GM20431 (cell line): Measurements from ENCODE around the gene CPM.

Experiments used
- in situ Hi-C: fragments of 300-500 bp; cut with MseI, MboI; formaldehyde crosslinking; loops from one replicate; pipeline ENCODE4 v1.15.0; 2020; ENCODE audit warnings: low sequenced_read_pairs; ENCODE audit not compliant: unreplicated experiment

Gene CPM

GRCh38 chr12:68932961-68933893 is at the start of gene CPM:
CPM (minus strand) TSS chr12:68933171; CDS start chr12:68932837, 334 bp downstream.
- in situ Hi-C loops = no loop called here

DNA sequence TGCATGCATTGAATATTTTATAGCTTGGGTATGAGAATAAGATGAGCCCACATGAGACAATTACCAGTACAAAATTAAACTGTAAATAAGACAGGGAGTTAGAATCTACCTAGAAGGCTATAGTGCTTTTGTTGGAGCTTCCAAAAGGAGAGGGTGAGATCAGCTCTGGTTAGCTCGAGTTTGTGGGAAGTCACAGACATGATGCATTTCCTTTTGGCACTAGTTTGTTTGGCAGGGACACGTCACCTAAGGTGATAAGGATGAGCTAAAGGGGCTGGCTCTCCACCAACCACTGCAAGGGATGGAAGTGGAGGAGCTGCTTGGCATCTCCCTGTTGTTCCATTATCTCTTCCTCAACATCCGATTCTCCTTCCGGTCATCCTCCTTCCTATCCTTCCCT is 48.5 kb upstream of the CPM start:
- in situ Hi-C loops = no loop called here

- in situ Hi-C loops = no loop called here
Measured at GRCh38 chr12:68980476-68981212, 47.7 kb upstream of the CPM start.

DNA sequence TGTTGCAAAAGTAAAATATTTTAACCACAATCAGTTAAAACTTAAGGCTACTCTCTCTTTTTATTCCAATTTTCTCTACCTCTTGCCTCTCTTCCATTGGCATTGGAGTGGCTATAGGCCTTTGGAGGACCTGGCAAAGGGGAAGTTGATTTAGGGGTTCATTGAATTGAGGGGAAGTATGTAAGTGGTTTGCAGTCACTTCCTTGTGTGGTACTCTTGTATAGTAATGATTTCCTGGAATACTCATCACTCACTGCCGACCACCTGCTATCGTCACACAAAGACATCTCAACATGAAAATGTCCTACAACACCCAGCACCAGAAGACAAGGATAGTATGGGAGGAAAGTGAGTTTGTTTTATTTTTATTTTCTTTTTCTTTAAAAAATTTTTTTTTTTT is 45.7 kb upstream of the CPM start:
- in situ Hi-C loops = no loop called here

GRCh38 chr12:68977909-68978610 is 45.1 kb upstream of the CPM start:
- in situ Hi-C loops = no loop called here

DNA sequence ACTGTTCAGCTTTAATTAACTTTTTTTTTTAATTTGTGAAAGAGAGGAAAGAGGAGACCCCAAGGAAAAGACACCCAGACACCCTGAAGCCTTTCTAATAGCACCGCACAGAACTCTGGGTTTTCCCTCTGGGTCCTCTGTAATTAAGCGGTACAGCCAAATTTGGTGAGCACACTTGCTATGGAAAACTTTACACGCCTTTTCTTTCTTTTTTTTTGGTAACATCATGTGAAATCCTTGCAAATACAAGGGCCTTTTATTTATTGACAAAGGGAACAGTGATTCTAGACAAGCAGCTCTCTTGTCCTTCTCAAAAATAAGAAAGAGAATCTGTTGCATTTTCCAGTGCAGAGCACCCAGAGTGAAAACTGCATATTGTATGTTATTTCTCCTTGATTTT is 44.4 kb upstream of the CPM start:
- in situ Hi-C loops = no loop called here

DNA sequence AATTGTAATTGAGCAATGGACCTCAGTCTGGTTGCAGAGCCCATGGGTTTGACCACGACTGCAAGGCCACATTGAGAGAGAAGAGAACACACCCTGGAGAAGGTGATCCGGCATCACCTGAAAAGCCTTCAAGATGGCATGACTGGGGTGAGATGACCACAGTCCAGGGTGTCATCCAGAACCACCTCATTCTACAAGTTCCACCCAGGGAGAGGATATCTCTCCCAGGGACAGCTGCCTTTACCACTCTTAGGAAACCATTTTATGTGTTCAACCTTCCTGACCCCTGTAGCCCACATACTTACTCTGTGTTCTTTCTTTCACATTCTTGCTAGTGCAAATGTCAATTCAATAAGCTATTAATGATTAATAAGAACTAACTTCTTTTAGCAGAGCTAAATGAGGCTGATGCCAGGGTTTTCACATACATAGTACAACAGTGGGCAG is 43.4 kb upstream of the CPM start:
- in situ Hi-C loops = no loop called here

DNA sequence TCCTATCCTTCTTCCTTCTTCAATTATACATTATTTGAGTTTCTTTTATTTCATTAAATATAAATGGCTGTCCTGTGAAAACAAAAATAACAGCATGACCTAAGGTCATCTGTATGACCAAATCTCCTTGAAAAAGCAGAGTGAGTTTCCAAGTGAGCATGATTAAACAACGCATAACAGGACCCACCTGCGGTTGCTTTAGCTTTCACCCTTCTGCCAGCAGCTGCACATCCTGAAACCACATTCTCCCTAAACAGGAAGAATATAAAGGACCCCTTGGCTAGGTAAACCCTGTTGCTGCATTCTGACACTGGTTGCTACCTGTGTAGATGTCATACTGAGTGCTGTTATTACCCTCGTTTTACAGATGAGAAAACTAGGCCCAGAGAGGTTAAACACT is 42.8 kb upstream of the CPM start:
- in situ Hi-C loops = no loop called here

GRCh38 chr12:68972595-68972994 is 39.6 kb upstream of the CPM start:
- in situ Hi-C loops = no loop called here

- in situ Hi-C loops = no loop called here
Measured at GRCh38 chr12:68971404-68971803, 38.4 kb upstream of the CPM start.

DNA sequence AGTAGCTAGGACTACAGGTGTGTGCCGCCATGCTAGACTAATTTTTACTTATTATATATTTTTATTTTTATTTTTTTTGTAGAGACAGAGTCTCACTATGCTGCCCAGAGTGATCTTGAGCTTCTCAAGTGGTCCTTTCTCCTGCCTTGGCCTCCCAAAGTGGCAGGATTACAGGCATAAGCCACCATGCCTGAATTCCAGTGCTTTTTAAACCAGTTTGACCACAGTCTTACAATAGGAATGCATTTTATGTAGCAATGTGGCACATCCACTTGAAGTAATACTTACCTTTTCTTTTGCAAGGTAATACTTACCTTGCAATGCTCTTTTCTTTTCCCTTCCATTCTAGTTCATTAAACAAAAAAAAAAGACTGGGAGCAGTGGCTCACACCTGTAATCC is 38.0 kb upstream of the CPM start:
- in situ Hi-C loops = no loop called here

DNA sequence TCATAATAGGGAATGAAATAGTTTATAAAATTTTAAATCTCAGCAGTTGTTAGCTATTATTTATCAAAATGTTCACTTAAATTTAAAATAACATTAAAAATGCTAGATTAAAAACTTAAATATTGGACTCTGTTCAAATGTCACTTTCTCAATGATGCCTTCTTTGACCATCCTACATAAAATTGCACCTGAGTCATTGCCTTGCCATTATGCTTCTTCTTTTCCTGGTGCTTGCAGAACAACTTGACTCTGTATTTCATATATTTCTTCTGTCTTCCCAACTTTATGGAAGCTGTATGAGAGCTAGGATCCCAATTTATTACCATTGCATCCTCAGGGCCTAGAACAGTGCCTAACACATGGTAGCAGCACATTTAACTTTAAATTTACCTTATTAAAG is 37.3 kb upstream of the CPM start:
- in situ Hi-C loops = no loop called here

DNA sequence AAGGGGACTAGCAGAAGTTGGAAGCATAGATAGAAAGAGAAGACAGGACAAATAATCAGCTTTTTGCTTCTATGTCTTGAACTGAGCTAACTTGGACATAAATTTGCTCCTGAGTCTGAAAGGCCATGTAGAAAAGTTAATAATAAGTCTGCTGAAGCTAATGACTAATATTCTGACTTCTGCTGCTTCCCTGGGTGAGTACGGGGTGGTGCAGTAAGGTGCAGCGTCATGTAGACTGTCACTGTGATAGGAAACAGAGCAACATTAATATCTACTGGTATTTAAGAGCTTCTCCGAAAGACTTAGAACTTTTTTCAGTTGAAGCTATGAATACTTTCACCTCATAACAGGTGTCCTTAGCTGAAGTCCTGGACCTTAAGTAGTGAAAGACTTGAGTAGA is 34.1 kb upstream of the CPM start:
- in situ Hi-C loops = no loop called here

DNA sequence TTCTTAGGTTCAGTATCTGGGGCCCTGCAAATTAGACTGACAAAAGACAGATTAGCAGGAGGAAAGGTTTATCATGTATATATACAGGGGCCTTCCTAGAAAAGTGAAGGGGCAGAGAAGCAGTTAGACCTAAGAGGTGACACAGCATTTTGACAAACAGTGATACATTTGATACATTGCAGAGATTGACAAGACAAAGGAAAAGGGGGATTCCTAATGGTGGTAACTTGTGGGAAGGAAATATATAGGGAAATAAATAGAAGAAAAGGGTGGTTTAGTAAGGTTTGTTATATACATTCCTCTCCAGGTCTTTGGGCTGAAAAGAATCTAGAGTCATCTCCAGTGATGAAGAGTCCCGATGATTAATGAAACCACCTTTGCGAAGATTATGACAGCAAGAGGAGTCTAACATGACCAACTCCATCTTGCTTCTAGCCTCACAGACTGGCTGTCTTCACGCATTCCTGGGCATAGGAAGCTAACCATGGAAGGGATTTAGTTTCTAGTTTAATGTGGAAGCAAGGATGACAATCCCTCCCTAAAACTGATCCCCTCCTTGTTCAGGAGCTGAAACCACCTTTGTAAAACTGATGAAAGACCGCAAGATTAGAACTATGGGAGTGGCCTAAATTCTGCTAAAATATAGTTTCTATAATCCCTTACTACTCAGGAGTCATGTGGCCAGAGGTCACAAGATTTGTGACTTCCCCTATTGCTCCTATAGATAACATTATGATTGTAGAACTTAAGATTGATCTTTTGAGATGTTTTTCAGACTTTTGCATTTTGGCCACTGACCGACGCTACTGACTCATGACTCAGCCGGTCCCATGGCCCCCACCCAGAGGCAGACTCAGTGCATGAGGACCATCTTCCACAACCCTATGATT is 31.1 kb upstream of the CPM start:
- in situ Hi-C loops = no loop called here

- in situ Hi-C loops = no loop called here
Measured at GRCh38 chr12:68962877-68963855, 30.2 kb upstream of the CPM start.

DNA sequence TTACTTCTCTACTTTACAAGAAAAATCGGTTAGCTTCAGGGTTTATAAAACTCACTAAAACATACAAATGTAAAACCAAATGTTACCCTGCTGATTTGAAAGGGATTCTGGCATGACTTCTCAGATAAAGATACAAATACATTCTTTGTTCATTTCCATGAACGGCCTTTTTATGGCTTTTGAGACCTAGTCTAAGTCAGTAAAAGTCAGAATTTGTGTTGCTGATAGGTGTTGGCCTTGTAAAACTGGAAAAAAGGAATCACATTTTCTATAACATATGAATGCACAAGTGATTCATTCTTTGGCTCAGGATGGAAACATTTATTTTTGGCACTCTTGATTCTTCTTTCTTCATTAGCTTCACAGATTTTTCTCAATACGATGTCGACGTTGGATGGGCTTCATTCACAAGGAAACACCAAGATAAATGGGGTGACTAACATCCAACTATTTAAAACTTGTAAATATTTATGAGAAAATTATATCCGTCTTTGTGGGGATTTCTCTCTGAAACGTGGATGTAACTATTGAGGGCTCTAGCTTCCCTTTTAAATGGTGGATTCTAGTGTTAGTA is 27.0 kb upstream of the CPM start:
- in situ Hi-C loops = no loop called here

GRCh38 chr12:68959143-68959858 is 26.3 kb upstream of the CPM start:
- in situ Hi-C loops = no loop called here

- in situ Hi-C loops = no loop called here
Measured at GRCh38 chr12:68958322-68958721, 25.4 kb upstream of the CPM start.
